Nephron progenitor cell (in vitro differentiated cells): ENCODE data around the gene VMO1.

Experiments used
- DNase-seq: peaks from one replicate; pipeline ENCODE4 v3.0.0; 2021
- H3K27ac Mint-ChIP-seq: 2 replicates; pipeline ENCODE4 v1.8.0; 2021; ENCODE audit warnings: mild to moderate bottlenecking, moderate library complexity, mixed read lengths
- H3K27me3 Mint-ChIP-seq: 2 replicates; pipeline ENCODE4 v1.8.0; 2021; ENCODE audit warnings: mild to moderate bottlenecking, low read depth, mixed read lengths; ENCODE audit not compliant: poor library complexity
- H3K36me3 Mint-ChIP-seq: 2 replicates; pipeline ENCODE4 v1.8.0; 2021; ENCODE audit warnings: low read depth, mixed read lengths
- H3K4me1 Mint-ChIP-seq: 2 replicates; pipeline ENCODE4 v1.8.0; 2021; ENCODE audit warnings: mixed read lengths
- H3K4me3 Mint-ChIP-seq: 2 replicates; pipeline ENCODE4 v1.8.0; 2021; ENCODE audit warnings: mild to moderate bottlenecking, moderate library complexity, mixed read lengths
- H3K9me3 Mint-ChIP-seq: 2 replicates; pipeline ENCODE4 v1.8.0; 2021; ENCODE audit warnings: mild to moderate bottlenecking, moderate library complexity, mixed read lengths
- TF ChIP-seq, protein P1 (sequence below): fragments of 200-600 bp; sonication (generic); IDR thresholded peaks from 2 replicates; pipeline ENCODE4 v1.5.0; 2021; ENCODE audit warnings: antibody characterized with exemption

VMO1 gene

DNA sequence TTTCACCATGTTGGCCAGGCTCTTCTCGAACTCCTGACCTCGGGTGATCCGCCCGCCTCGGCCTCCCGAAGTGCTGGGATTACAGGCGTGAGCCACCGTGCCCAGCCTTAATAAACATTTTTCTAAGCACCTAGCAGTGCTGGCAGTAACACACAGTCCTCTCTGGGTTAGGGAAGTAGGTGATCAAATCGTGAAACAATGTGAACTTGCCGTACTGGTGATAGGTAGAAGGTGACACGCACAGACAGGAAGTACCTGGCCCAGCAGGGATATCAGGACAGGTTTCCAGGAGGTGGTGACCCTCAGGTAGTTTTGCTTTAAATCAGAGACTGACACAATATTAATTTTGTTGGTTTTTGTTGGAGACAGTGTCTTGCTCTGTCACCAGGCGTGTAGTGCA, 25.3 kb upstream of the VMO1 start:
- H3K36me3 Mint-ChIP-seq, result peaks cover 49% of the 10 kb centered on the region
- H3K4me3 Mint-ChIP-seq, result no peak overlapping the region
- no peaks in the 10 kb centered on the region for H3K27me3 Mint-ChIP-seq

DNA sequence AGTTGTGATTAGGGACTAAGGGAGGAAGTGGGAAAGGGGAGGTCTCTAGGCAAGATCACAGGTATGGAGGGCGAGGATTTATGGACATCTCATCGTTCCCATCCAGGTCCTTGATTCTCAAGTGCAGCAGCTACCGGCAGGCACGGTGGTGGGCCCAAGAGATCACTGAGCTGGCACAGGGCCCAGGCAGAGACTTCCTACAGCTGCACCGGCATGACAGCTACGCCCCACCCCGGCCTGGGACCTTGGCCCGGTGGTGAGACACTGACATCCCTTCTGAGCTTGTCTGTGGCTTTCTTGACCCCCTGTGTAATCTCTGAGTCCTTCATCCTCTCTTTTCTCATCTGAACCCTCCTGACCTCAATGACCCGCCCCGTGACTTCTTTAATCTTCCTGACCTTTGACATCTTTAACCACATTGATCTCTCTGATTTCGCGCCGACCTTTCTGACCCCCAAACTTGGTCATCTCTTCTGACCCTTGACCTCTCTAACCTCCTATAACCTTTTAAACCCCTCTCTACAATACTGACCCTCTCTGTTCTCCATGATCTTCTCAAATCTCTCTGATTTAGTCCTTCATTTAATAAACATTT, 24.6 kb upstream of the VMO1 start:
- TF ChIP-seq, protein P1, sequence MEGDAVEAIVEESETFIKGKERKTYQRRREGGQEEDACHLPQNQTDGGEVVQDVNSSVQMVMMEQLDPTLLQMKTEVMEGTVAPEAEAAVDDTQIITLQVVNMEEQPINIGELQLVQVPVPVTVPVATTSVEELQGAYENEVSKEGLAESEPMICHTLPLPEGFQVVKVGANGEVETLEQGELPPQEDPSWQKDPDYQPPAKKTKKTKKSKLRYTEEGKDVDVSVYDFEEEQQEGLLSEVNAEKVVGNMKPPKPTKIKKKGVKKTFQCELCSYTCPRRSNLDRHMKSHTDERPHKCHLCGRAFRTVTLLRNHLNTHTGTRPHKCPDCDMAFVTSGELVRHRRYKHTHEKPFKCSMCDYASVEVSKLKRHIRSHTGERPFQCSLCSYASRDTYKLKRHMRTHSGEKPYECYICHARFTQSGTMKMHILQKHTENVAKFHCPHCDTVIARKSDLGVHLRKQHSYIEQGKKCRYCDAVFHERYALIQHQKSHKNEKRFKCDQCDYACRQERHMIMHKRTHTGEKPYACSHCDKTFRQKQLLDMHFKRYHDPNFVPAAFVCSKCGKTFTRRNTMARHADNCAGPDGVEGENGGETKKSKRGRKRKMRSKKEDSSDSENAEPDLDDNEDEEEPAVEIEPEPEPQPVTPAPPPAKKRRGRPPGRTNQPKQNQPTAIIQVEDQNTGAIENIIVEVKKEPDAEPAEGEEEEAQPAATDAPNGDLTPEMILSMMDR, result no peak
- DNase-seq, result no peak
- no peak overlapping the region for H3K27ac Mint-ChIP-seq

More for the DNA sequence above, 25.3 kb upstream of the VMO1 start:
- H3K9me3 Mint-ChIP-seq, result peaks cover 3% of the 10 kb centered on the region
- H3K4me1 Mint-ChIP-seq, result peaks cover 35% of the 10 kb centered on the region
- TF ChIP-seq, protein P1, result no peak
- no peak overlapping the region for H3K27ac Mint-ChIP-seq
- no peak for DNase-seq

DNA sequence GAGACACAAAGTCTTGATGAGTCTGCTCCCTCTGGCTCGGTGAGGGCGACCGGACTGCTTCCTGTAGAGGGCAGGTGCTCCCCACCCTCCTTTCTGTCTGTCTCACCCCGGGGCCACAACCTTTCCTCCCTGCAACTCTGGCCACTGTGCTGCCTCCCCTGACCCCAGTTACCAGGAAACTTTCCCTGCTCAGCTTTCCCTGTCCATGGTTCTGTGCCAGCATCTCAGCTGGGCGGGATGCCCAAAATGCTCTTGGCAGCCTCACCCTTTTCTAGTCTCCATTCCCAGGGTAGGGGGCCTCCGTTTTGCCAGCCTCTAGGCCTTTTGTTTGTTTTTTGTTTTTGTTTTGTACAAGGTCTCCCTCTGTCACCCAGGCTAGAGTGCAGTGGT, 22.2 kb upstream of the VMO1 start:
- TF ChIP-seq, protein P1, result no peak
- no peaks in the 10 kb centered on the region for H3K9me3 Mint-ChIP-seq
- no peaks in the 10 kb centered on the region for H3K27me3 Mint-ChIP-seq

More for the DNA sequence above, 24.6 kb upstream of the VMO1 start:
- Mint-ChIP-seq H3K4me3 (no peak overlapping the region), H3K4me1 (peaks cover 40% of the 10 kb centered on the region), H3K27me3 (no peaks in the 10 kb centered on the region), H3K9me3 (no peaks in the 10 kb centered on the region), H3K36me3 (peaks cover 42% of the 10 kb centered on the region)

DNA sequence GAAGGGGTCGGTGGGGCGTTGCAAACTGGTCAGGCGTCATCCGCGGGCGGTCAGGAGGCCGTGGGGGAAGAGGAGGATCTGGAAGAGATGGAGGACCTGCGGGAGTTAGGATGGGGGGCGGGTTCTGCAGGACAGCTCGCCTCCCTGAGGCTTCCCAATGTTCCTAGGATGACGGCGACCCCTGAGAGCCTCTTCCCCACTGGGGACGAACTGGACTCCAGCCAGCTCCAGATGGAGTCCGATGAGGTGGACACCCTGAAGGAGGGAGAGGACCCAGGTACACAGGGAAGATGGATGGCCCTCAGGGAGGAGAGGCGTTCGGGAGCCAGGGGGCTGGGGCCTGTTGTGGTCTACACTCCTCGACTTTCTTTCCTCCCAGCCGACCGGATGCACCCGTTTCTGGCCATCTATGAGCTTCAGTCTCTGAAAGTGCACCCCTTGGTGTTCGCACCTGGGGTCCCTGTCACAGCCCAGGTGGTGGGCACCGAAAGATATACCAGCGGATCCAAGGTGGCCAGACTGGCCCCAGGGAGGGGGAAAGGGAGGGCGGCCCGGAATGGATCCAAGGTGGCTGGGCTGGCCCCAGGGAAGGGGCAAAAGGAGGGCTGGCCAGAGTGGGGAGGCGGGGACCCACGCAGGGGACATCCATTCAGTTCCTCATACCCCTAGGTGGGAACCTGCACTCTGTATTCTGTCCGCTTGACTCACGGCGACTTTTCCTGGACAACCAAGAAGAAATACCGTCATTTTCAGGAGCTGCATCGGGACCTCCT, 21.6 kb upstream of the VMO1 start:
- peak; percentile 22 for DNase-seq
- Mint-ChIP-seq H3K9me3 (no peaks in the 10 kb centered on the region), H3K4me1 (peaks cover 35% of the 10 kb centered on the region), H3K27me3 (no peaks in the 10 kb centered on the region), H3K27ac (peak overlapping the region; percentile 66), H3K36me3 (peaks cover 34% of the 10 kb centered on the region), H3K4me3 (peak overlapping the region; percentile 93)
- TF ChIP-seq, protein P1, result no peak

More for the DNA sequence above, 22.2 kb upstream of the VMO1 start:
- Mint-ChIP-seq H3K27ac (peak overlapping the region; percentile 64), H3K4me3 (peak overlapping the region; percentile 93), H3K4me1 (peaks cover 40% of the 10 kb centered on the region), H3K36me3 (peaks cover 36% of the 10 kb centered on the region)
- no peak for DNase-seq

DNA sequence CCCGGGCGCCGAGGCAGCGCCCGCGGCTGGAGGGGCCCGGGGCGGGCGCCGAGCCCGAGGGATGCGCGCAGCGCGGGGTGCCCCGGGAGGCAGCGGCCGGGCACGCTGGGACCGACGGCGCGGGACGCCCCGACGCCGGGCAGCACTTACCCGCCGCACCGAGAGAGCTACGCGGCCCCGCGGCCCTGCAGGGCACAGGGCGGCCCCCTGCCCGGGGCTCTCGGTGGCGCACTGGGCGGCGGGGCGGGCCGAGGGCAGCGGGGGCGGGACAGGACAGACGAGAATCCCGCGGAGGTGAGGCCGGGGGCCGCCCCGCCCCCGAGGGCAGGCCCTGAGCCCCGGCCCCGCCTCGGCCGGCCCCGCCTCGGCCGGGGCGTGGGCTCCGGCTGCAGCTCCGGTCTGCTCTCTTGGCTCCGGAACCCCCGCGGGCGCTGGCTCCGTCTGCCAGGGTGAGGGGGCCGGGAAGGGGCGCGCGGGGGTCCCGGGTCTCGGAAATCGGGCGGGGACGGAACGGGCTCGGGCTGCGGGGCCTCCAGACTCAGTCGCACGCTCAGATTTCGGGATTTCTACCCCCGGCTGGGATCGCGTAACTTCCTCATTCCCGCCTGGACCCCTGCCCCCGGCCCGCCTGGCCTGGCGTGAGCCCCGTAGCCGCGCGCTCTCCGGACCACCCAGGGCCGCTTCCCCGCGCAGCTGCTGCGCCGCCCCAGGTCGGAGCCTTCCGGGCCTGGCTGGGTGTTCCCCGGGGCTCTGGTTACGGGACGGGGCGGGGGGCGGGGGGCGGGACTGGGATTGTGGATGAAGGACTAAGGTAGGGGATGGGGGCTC, 20.8 kb upstream of the VMO1 start, which contains the start of gene PLD2:
TSS of gene PLD2 (plus strand) at position 376 of the 828 bp plus-strand sequence. CDS start 621 bp downstream, outside the sequence.
- Mint-ChIP-seq H3K27me3 (no peaks in the 10 kb centered on the region), H3K27ac (peak within 1 kb of the TSS; percentile 66), H3K4me1 (peaks cover 34% of the 10 kb centered on the region), H3K9me3 (no peaks in the 10 kb centered on the region), H3K36me3 (peaks cover 30% of the 10 kb centered on the region), H3K4me3 (peak within 1 kb of the TSS; percentile 93)
- TF ChIP-seq, protein P1, result no peak
- peak; percentile 93 for DNase-seq
